ENCODE results near the gene CABP7. TPM values are rescaled to one million over a fixed set of nuclear protein-coding genes. Genes with fewer than 3 reads are reported as not detected.
A peak's percentile ranks its signal among the peaks of the same experiment; 100 is the strongest.

The CABP7 gene
- total and polyA plus RNA-seq, 2 of the 13 experiments (the other 11 are each of a cell fraction or from before 2014, with no cell fraction given) = 0.08 TPM; not detected in 1

GRCh38 chr22:29766632-29767170 is 46.9 kb downstream of the CABP7 start, which contains the start of gene ZMAT5 (continued):
- no peak for TF ChIP-seq TARDBP (CRISPR knock-in tag; IDR thresholded peaks at IDR 0.05)
- TF ChIP-seq, protein P1, sequence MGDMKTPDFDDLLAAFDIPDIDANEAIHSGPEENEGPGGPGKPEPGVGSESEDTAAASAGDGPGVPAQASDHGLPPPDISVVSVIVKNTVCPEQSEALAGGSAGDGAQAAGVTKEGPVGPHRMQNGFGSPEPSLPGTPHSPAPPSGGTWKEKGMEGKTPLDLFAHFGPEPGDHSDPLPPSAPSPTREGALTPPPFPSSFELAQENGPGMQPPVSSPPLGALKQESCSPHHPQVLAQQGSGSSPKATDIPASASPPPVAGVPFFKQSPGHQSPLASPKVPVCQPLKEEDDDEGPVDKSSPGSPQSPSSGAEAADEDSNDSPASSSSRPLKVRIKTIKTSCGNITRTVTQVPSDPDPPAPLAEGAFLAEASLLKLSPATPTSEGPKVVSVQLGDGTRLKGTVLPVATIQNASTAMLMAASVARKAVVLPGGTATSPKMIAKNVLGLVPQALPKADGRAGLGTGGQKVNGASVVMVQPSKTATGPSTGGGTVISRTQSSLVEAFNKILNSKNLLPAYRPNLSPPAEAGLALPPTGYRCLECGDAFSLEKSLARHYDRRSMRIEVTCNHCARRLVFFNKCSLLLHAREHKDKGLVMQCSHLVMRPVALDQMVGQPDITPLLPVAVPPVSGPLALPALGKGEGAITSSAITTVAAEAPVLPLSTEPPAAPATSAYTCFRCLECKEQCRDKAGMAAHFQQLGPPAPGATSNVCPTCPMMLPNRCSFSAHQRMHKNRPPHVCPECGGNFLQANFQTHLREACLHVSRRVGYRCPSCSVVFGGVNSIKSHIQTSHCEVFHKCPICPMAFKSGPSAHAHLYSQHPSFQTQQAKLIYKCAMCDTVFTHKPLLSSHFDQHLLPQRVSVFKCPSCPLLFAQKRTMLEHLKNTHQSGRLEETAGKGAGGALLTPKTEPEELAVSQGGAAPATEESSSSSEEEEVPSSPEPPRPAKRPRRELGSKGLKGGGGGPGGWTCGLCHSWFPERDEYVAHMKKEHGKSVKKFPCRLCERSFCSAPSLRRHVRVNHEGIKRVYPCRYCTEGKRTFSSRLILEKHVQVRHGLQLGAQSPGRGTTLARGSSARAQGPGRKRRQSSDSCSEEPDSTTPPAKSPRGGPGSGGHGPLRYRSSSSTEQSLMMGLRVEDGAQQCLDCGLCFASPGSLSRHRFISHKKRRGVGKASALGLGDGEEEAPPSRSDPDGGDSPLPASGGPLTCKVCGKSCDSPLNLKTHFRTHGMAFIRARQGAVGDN (CRISPR knock-in tag; IDR thresholded peaks at IDR 0.05) = peak; percentile 87
- TF ChIP-seq GATAD2A (CRISPR knock-in tag; IDR thresholded peaks at IDR 0.05) = peak; percentile 28; the same call in 1 of the 2 replicates
- TF ChIP-seq NRL (CRISPR knock-in tag; IDR thresholded peaks at IDR 0.05; ENCODE audit: borderline replicate concordance) = 0 out of 2 replicates have a peak, but pooled peaks have one; percentile 25
- no peak for TF ChIP-seq IKZF4 (CRISPR knock-in tag; IDR thresholded peaks at IDR 0.05; ENCODE audit: borderline replicate concordance, low read depth, not compliant biosample characterization)
- TF ChIP-seq MEF2D (CRISPR knock-in tag; IDR thresholded peaks at IDR 0.05) = no peak
- peak; percentile 48; the same call in 1 of the 2 replicates for TF ChIP-seq ZNF451 (CRISPR knock-in tag; IDR thresholded peaks at IDR 0.05)
- TF ChIP-seq MXD4 (CRISPR knock-in tag; IDR thresholded peaks at IDR 0.05) = peak; percentile 47; the same call in 1 of the 2 replicates
- peak; percentile 4; the same call in 1 of the 2 replicates for TF ChIP-seq ZNF460 (CRISPR knock-in tag; IDR thresholded peaks at IDR 0.05; ENCODE audit: borderline replicate concordance)
- TF ChIP-seq, protein P2, sequence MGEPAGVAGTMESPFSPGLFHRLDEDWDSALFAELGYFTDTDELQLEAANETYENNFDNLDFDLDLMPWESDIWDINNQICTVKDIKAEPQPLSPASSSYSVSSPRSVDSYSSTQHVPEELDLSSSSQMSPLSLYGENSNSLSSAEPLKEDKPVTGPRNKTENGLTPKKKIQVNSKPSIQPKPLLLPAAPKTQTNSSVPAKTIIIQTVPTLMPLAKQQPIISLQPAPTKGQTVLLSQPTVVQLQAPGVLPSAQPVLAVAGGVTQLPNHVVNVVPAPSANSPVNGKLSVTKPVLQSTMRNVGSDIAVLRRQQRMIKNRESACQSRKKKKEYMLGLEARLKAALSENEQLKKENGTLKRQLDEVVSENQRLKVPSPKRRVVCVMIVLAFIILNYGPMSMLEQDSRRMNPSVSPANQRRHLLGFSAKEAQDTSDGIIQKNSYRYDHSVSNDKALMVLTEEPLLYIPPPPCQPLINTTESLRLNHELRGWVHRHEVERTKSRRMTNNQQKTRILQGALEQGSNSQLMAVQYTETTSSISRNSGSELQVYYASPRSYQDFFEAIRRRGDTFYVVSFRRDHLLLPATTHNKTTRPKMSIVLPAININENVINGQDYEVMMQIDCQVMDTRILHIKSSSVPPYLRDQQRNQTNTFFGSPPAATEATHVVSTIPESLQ (CRISPR knock-in tag; conservative IDR thresholded peaks at IDR 0.05) = 0 out of 2 replicates have a peak, but pooled peaks have one; percentile 70
- no peak for TF ChIP-seq ZNF138 (CRISPR knock-in tag; IDR thresholded peaks at IDR 0.05; ENCODE audit: low read depth)
- TF ChIP-seq FOXJ3 (CRISPR knock-in tag; IDR thresholded peaks at IDR 0.05; ENCODE audit: borderline replicate concordance) = peak; percentile 12; the same call in 1 of the 2 replicates
- TF ChIP-seq GMEB1 (CRISPR knock-in tag; IDR thresholded peaks at IDR 0.05; ENCODE audit: borderline replicate concordance) = peak; percentile 99
- TF ChIP-seq ZNF839 (CRISPR knock-in tag; IDR thresholded peaks at IDR 0.05; ENCODE audit: borderline replicate concordance) = no peak
- no peak for TF ChIP-seq LCORL (IDR thresholded peaks at IDR 0.05)
- TF ChIP-seq LCORL (CRISPR knock-in tag; IDR thresholded peaks at IDR 0.05) = no peak; the same call in 1 of the 2 replicates
- 0 out of 2 replicates have a peak, but pooled peaks have one; percentile 48 for TF ChIP-seq YEATS2 (CRISPR knock-in tag; IDR thresholded peaks at IDR 0.05; ENCODE audit: borderline replicate concordance)
- TF ChIP-seq MTF2 (CRISPR knock-in tag; IDR thresholded peaks at IDR 0.05; ENCODE audit: borderline replicate concordance) = no peak
- peak; percentile 50; the same call in 1 of the 2 replicates for TF ChIP-seq IRX3 (CRISPR knock-in tag; IDR thresholded peaks at IDR 0.05; ENCODE audit: borderline replicate concordance, low read depth)
- TF ChIP-seq FOXA3 (CRISPR knock-in tag; IDR thresholded peaks at IDR 0.05) = peak; percentile 38; the same call in 1 of the 2 replicates
